Thymus (tissue), 2 donors: ENCODE data around the gene RFX2. TPM values are rescaled to one million over a fixed set of nuclear protein-coding genes. Genes with fewer than 3 reads are reported as not detected.

ENCODE experiments used
- polyA plus RNA-seq: library from polyadenylated mRNA; stranded (reverse); fragments of 200-250 nt; gene quantifications from one replicate; pipeline ENCODE4 v1.2.3, GENCODE V29; 2013
- total RNA-seq: library from RNA; stranded (reverse); fragments of 120-200 nt; gene quantifications from one replicate; pipeline ENCODE4 v1.2.4, GENCODE V29; 2013
- donor health status: healthy.

RFX2 gene
- total and polyA plus RNA-seq, 2 donors: 3.4 to 4.6 TPM

Other genes with a start within 250 kb of the RFX2 start
- 0.05 TPM for gene FUT5, start 240.0 kb downstream of the RFX2 start, total RNA-seq
- not detected for gene FUT5, start 240.0 kb downstream of the RFX2 start, polyA plus RNA-seq
- gene NDUFA11, start 206.7 kb downstream of the RFX2 start, total RNA-seq: 218 TPM
- 292 TPM for gene NDUFA11, start 206.7 kb downstream of the RFX2 start, polyA plus RNA-seq
- gene VMAC, start 205.6 kb downstream of the RFX2 start, total RNA-seq: 5.9 TPM
- 10.8 TPM for gene VMAC, start 205.6 kb downstream of the RFX2 start, polyA plus RNA-seq
- gene CAPS, start 196.2 kb downstream of the RFX2 start, total RNA-seq: 6.5 TPM
- gene CAPS, start 196.2 kb downstream of the RFX2 start, polyA plus RNA-seq: 70.4 TPM
- 36.7 TPM for gene RANBP3, start 132.4 kb downstream of the RFX2 start, total RNA-seq
- 39.0 TPM for gene RANBP3, start 132.4 kb downstream of the RFX2 start, polyA plus RNA-seq
- not detected for gene ACSBG2, start 25.2 kb upstream of the RFX2 start, total RNA-seq
- 0.05 TPM for gene ACSBG2, start 25.2 kb upstream of the RFX2 start, polyA plus RNA-seq
- gene MLLT1, start 169.5 kb upstream of the RFX2 start, total RNA-seq: 6.9 TPM
- gene MLLT1, start 169.5 kb upstream of the RFX2 start, polyA plus RNA-seq: 24.7 TPM
- gene ACER1, start 223.1 kb upstream of the RFX2 start, total RNA-seq: 0.14 TPM
- 2.8 TPM for gene ACER1, start 223.1 kb upstream of the RFX2 start, polyA plus RNA-seq